ENCODE results near the gene KCNQ1. TPM values are rescaled to one million over a fixed set of nuclear protein-coding genes. Genes with fewer than 3 reads are reported as not detected.

KCNQ1 gene
- total and polyA plus RNA-seq, 2 of the 13 experiments (the other 11 are each of a cell fraction or from before 2014, with no cell fraction given), result 0.02 to 0.08 TPM

- TF ChIP-seq ZNF280D (CRISPR knock-in tag; IDR thresholded peaks at IDR 0.05), result peak; percentile 77; the same call in 1 of the 2 replicates
- TF ChIP-seq SIN3B (IDR thresholded peaks at IDR 0.05; ENCODE audit: low read length), result no peak
- peak; percentile 84 for TF ChIP-seq FOXO1 (CRISPR knock-in tag; IDR thresholded peaks at IDR 0.05)
- no peak for TF ChIP-seq NONO (IDR thresholded peaks at IDR 0.05)
- TF ChIP-seq NONO (CRISPR knock-in tag; conservative IDR thresholded peaks at IDR 0.05), result peak; percentile 41; the same call in 1 of the 2 replicates
- no peak for TF ChIP-seq LCORL (IDR thresholded peaks at IDR 0.05)
- peak; percentile 82 for TF ChIP-seq LCORL (CRISPR knock-in tag; IDR thresholded peaks at IDR 0.05)
- peak; percentile 70; the same call in 1 of the 2 replicates for TF ChIP-seq HMG20B (CRISPR knock-in tag; conservative IDR thresholded peaks at IDR 0.05)
- TF ChIP-seq KMT2A (CRISPR knock-in tag; IDR thresholded peaks at IDR 0.05), result no peak
- TF ChIP-seq TOE1 (CRISPR knock-in tag; IDR thresholded peaks at IDR 0.05), result no peak
- TF ChIP-seq ZNF232 (CRISPR knock-in tag; IDR thresholded peaks at IDR 0.05; ENCODE audit: borderline replicate concordance), result peak; percentile 84
- TF ChIP-seq ZNF460 (CRISPR knock-in tag; IDR thresholded peaks at IDR 0.05; ENCODE audit: borderline replicate concordance), result no peak
- no peak for TF ChIP-seq GFI1 (CRISPR knock-in tag; IDR thresholded peaks at IDR 0.05; ENCODE audit: borderline replicate concordance)
- TF ChIP-seq ESRRA (CRISPR knock-in tag; IDR thresholded peaks at IDR 0.05; ENCODE audit: low read depth), result peak; percentile 85
- TF ChIP-seq ATF3 (CRISPR knock-in tag; IDR thresholded peaks at IDR 0.05), result no peak
- TF ChIP-seq ZNF749 (CRISPR knock-in tag; IDR thresholded peaks at IDR 0.05; ENCODE audit: borderline replicate concordance), result no peak
- peak; percentile 40; the same call in 1 of the 2 replicates for TF ChIP-seq RERE (CRISPR knock-in tag; IDR thresholded peaks at IDR 0.05; ENCODE audit: low read depth)
- TF ChIP-seq ZNF672 (CRISPR knock-in tag; IDR thresholded peaks at IDR 0.05), result no peak
- 0 out of 2 replicates have a peak, but pooled peaks have one; percentile 21 for TF ChIP-seq YEATS2 (CRISPR knock-in tag; IDR thresholded peaks at IDR 0.05; ENCODE audit: borderline replicate concordance)
- no peak for TF ChIP-seq HNRNPH1 (optimal IDR thresholded peaks at IDR 0.05; ENCODE audit: low read depth, low read length)
- no peak for TF ChIP-seq CENPBD1 (CRISPR knock-in tag; IDR thresholded peaks at IDR 0.05; ENCODE audit: borderline replicate concordance, low read depth)
- TF ChIP-seq EED (CRISPR knock-in tag; IDR thresholded peaks at IDR 0.05), result peak; percentile 30; the same call in 1 of the 2 replicates
Measured at GRCh38 chr11:2563213-2564007, 118.6 kb downstream of the KCNQ1 start (continued).

All from HepG2 (cell line).